Stimulated activated CD4-positive, alpha-beta T cell treated with anti-CD3 and anti-CD28 coated beads, Interleukin-4, amount 100 ng/mL, for 24 hours (primary cell): ENCODE measurements around the gene TET1.
"Not testable (repeated sequence)": the region's sequence is repeated elsewhere in the genome, so short reads cannot be mapped to it uniquely, and the experiment has no call there.

ENCODE experiments used
- DNase-seq: peaks from one replicate; pipeline ENCODE4 v3.0.0-alpha.2; 2020

The TET1 gene

DNA sequence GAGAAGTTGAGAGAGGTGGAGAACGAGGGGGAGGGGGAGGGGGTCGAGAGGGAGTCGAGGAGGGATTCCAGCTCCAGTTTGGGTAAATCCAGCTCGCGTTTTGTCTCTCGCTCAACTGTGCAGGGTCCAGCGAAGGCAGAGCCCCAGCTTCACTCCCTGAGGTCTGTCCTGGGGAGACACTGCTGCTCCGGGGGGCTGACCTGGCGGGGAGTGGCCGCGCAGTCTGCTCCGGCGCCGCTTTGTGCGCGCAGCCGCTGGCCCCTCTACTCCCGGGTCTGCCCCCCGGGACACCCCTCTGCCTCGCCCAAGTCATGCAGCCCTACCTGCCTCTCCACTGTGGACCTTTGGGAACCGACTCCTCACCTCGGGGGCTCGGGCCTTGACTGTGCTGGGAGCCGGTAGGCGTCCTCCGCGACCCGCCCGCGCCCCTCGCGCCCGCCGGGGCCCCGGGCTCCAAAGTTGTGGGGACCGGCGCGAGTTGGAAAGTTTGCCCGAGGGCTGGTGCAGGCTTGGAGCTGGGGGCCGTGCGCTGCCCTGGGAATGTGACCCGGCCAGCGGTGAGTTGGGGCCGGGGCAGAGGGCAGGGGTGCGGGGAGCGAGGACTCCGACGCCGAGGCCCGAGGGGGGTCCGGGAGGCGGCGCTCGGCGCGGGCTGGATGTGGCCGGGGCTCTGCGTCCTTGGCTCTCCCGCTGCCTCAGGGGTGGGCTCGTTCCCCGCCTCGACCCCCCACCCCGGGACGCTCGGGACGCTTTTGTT, at the start of gene TET1:
Gene TET1 (plus strand): TSS at position 152 of the 757 bp plus-strand sequence. CDS start 12,002 bp downstream, outside the sequence.
- peak; percentile 9 for DNase-seq

GRCh38 chr10:68516216-68516615, 43.9 kb upstream of the TET1 start:
- DNase-seq: not testable (repeated sequence)

DNA sequence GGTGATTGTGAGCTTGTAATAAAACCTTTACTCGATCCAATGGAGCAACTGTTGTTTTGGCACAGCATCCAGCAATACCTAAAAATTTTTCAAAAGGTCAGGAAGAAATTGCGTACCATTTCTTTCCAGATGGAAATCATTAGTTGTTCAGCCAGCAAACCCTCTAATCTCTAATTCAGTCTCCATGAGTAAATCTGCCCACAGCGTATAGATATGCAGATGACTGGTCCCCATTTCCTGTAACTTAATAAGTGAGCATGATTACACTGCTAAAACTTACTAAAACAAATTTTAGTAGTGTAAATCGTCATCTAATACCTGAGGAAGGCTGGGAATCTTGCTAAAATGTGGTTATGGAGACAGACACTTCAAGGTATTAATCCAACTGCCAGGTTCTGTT, 43.4 kb upstream of the TET1 start:
- no peak for DNase-seq

GRCh38 chr10:68517188-68517587, 42.9 kb upstream of the TET1 start:
- DNase-seq: no peak

GRCh38 chr10:68518609-68519008, 41.5 kb upstream of the TET1 start:
- DNase-seq: not testable (repeated sequence)

GRCh38 chr10:68525490-68526038, 34.6 kb upstream of the TET1 start:
- DNase-seq: not testable (repeated sequence)

DNA sequence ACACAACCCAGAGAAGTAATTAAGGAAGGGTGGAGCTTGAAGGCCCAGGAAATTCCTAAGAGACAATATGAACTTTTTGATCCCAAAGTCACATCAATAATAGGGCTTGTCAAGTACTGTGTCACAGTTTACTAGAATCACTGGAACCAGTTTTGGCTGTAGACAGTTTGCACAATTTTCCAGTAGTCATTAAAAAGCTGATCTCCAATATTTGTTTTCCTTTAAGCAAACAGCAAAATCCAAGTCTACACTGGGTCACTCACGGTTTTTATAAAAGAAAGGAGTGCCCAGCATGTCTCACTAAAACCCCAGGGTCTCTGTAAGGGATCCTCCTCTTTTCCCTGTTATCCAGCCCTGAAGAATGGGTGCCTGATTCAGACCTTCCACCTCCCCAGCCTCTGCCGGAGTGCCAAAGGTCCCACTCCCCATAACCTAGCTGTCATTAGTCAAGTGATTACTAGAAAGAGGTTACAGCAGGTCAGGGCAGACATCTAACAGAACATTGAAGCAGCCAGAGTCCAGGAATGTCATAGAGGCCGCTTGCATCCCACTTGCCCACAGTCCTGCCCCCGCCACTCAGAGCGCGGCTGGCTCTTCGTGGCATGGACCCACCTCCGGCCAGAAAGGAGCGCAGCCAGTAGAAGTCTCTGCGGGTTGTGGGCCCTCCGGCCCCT, 33.4 kb upstream of the TET1 start:
- DNase-seq: no peak

GRCh38 chr10:68536973-68537372, 23.2 kb upstream of the TET1 start:
- DNase-seq: no peak

DNA sequence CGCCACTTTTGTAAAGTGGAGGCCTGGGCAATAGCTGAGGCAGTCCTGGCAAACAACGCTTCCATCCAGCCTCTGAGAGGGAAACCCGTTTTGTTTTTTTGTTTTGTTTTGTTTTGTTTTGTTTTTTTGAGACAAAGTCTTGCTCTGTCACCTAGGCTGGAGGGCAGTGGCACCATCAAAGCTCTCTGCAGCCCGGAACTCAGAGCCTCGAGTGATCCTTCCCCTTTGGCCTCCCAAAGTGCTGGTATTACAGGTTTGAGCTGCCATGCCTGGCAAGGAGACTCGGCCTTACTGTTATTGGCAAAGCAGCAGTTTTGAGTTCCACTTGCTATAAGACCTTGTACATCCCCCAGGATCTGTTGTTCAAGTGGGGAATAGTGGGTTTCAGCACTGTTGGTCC, 22.3 kb upstream of the TET1 start:
- DNase-seq: no peak

GRCh38 chr10:68543004-68543918, 16.9 kb upstream of the TET1 start:
- no peak for DNase-seq

DNA sequence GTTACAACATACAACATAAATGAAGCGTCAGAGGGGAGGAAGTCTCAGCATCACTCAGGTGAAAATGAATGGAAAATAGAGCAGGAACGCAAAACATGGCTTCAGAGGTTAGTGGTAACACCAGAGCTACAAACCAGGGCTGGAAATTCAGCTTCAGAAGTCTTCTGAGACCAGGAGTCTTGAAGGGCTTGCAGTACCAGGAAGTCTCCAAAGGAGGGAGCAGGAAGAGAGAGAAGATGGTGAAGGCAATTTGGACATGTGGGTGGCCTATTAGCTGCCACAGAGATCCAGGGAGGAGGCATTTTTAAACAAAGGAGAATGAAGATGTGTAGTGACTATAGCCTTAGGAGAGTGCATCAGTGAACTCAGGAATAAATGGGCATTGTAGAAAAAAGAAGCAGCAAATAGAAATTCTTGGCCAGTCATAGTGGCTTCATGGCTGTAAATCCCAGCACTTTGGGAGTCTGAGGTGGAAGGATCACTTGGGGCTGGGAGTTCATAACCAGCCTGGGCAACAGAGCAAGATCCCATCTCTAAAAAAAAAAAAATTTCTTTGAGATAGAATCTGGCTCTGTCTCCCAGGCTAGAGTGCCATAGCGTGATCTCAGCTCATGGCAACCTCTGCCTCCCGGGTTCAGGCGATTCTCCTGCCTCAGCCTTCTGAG, 9.3 kb upstream of the TET1 start:
- DNase-seq: peak; percentile 42

GRCh38 chr10:68553138-68553537, 7.0 kb upstream of the TET1 start:
- no peak for DNase-seq

DNA sequence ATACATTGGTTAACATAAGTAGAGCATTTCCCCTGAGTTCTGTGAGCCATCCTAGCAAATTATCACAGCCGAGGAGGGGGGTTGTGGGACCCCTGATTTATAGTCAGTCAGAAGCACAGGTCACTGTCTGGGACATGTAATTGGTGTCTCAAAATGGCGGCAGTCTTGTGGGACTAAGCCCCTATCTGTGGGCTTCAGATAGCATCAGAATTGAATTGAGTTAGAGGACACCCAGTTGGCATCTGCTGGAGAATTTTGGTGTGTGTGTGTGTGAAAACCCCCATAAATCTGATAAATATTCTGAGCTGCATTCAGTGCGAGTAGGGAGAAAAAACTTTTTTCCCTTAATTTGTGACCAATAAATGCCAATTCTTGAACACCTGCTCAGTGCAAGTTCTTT, 6.5 kb upstream of the TET1 start:
- no peak for DNase-seq

GRCh38 chr10:68558478-68558877, 1.7 kb upstream of the TET1 start:
- no peak for DNase-seq

DNA sequence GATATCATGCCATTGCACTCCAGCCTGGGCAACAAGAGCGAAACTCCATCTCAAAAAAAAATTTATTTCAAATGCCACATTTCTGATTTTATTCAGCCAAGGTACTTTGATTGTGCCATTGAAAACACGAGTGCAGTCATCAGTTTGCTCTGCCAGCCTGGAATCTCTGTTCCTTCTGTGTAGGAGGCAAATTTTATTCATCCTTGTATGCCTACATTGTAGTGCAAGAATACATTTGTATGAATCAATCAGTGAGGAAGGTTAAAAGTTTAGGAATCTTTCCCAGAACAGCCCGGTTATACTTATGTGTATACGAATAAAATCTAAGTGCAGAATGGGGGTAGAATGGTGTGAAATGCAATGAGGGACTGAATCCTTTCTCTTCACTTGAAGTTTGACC, 886 bp upstream of the TET1 start:
- no peak for DNase-seq

DNA sequence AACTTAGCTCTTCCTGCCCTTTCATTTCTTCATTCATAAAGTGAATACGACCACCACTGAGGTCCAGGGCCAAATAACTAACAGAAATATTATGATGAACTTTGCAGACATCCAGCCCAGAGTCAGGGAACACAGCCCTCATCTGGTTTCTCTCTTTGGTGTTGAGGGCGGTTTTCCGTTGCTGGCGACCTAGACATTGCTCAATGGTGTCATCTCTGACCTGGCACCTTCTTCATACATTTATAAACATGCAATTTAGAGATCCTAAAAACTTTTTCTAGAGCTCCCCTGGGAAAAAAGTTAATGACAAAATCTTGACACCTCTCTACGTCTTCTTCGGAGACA, 324 bp upstream of the TET1 start:
- DNase-seq: no peak

- DNase-seq: no peak
These were observed 1.1 kb downstream of the TET1 start for GRCh38 chr10:68560943-68561864.

DNA sequence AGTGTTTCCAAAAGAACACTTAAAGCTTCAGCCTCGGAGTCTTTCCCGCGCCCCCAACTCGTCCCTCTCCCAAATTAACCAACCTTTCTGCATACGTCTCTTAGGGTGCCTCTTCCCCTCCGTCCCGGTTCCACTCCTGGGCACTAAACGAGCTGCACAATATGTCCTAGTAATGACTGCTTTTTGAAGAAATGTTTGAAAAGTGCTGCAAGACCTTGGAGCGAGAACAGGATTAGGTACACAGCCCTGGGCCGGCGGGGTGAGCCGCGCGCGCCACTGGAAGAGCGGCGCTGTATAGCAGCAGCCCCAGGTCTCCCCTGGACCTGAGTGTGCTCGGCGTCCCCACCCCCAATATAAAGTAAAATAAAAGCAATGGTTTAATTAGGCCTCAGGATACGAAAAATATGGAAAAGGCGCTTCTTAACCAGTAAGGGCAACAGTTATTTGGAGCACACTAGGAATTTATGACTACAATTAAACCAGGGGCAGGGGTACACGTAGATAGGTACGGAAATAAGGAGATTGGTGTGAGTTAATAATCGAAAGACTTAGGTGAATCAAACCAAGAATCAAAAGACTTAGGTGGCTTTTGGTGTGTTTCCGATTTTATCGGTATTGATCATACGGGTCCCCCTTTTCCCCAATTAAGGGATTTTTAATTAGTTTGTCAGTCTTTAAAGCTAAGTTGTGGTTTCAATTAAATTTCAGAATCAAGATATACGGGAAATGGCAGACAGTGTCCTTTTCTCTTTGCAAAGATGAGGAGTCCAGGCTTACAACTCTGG, 1.9 kb downstream of the TET1 start:
- no peak for DNase-seq

DNA sequence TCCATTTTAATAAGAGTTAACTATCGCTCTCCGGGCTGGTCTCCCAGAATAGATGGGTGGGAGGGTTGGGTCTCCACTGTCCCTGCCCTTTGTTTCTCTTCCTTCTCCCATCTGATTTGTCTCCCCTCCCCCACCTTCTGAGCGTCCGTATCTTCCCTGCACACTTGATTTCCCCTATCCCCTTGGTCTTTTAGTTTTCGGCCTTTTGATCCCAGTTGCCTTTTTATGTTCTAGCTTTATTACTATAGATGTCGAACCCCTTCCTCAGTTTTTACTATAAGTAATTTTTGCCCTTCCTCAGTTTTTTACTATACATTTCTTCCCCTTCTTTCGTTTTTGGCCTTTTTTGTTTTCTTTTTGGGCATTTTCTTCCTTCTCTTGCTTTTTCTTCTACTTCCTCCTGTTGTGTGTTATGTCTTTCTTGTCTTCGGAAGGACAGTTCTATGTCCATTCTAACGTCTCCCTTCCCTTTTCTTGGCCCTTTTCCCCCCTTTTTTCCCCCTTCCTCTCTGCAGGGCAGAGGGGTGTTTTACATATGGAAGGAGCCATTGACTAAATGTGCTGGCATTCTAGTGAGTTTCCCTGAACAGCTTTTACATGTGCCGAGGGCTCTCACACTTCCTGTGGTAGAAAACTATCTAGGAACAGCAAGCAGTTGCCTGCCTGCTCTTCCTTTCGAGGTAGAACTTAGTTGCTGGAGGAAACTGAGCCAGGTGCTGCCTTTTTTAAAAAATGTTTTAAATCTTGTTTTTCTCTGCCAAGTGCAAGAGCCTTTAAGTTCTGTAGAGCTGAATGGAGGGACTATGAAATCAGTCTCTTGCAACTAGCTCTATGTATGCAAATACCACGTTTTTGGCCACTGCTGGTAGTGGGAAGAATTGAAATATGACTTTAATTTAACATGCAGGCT, 2.8 kb downstream of the TET1 start:
- no peak for DNase-seq

DNA sequence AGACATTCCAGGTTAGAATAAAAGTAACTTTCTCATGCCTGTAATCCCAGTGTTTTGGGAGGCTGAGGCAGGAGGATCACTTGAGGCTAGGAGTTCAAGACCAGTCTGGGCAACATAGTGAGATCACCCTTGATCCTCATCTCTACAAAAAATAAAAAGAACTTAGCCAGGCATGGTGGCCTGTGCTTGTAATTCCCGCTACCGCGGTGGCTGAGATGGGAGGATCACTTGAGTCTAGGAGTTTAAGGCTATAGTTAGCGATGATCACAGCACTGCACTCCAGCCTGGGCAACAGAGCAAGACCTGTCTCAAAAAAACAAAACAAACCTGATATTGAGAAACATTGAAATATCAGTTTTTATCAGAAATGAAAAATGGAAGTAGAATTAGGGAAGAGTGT, 4.6 kb downstream of the TET1 start:
- no peak for DNase-seq
